HepG2 (cell line): ENCODE results near the gene TCAIM. TPM values are rescaled to one million over a fixed set of nuclear protein-coding genes. Genes with fewer than 3 reads are reported as not detected.

Experiments
- DR1 ChIP-seq: sonication (generic); formaldehyde crosslinking; IDR thresholded peaks from 2 replicates; pipeline ENCODE4 v1.8.0; 2021; ENCODE audit warnings: mild to moderate bottlenecking, missing genetic modification reagents, inconsistent platforms
- FIP1L1 ChIP-seq: fragments of 200-400 bp; formaldehyde crosslinking; IDR thresholded peaks from 2 replicates; pipeline ENCODE4 v1.6.1; 2018; ENCODE audit warnings: low read depth, mild to moderate bottlenecking, low read length, moderate library complexity, borderline replicate concordance; ENCODE audit not compliant: insufficient read depth
- IRX3 ChIP-seq: sonication (generic); formaldehyde crosslinking; IDR thresholded peaks from 2 replicates; pipeline ENCODE4 v1.8.1; 2023; ENCODE audit warnings: mild to moderate bottlenecking, low read depth, missing genetic modification reagents, borderline replicate concordance
- KDM5A ChIP-seq: fragments of 200-600 bp; sonication (generic); IDR thresholded peaks from 2 replicates; pipeline ENCODE4 v1.7.0; 2018; ENCODE audit warnings: antibody characterized with exemption, mild to moderate bottlenecking, low read length, borderline replicate concordance
- RARG ChIP-seq: sonication (generic); formaldehyde crosslinking; IDR thresholded peaks from 2 replicates; pipeline ENCODE4 v1.4.0; 2020; ENCODE audit warnings: low read depth, mild to moderate bottlenecking, missing genetic modification reagents
- ZEB1 ChIP-seq: IDR thresholded peaks from 2 replicates; pipeline ENCODE4 v1.6.1; 2012; ENCODE audit warnings: mild to moderate bottlenecking, low read depth, inconsistent platforms; ENCODE audit not compliant: insufficient replicate concordance
- ZFP62 ChIP-seq: sonication (generic); formaldehyde crosslinking; IDR thresholded peaks from 2 replicates; pipeline ENCODE4 v1.4.0; 2020; ENCODE audit warnings: missing genetic modification reagents
- ZNF207 ChIP-seq: fragments of 450-650 bp; IDR thresholded peaks from 2 replicates; pipeline ENCODE4 v1.6.1; 2016; ENCODE audit warnings: antibody characterized with exemption, borderline replicate concordance
- ZNF768 ChIP-seq: sonication (generic); formaldehyde crosslinking; IDR thresholded peaks from 2 replicates; pipeline ENCODE4 v1.4.0; 2020; ENCODE audit warnings: missing genetic modification reagents
- ZNF773 ChIP-seq: sonication (generic); formaldehyde crosslinking; IDR thresholded peaks from 2 replicates; pipeline ENCODE4 v1.4.0; 2020; ENCODE audit warnings: missing genetic modification reagents, borderline replicate concordance
- polyA plus RNA-seq, 8 experiments: library from polyadenylated mRNA; depleted of rRNA in 3 of 8; stranded (reverse) in 7 of 8; unstranded in 1 of 8; fragments of >200 nt; fragmentation: Illumina TruSeq in 4 of 8; extraction: Trizol in 4 of 8; gene quantifications; 2 replicates each; pipeline versions ENCODE4 v1.2.1 to v1.2.3, GENCODE V29; 2011 to 2016; ENCODE audit warnings: low read depth in 4 of 8, missing spikeins in 1 of 8, mixed read lengths in 1 of 8; ENCODE audit not compliant: insufficient read depth in 1 of 8
- total RNA-seq, 5 experiments: library from RNA; depleted of rRNA; stranded (reverse); fragments of >200 nt; fragmentation: Illumina TruSeq; extraction: Trizol; gene quantifications; 2 replicates each; pipeline ENCODE4 v1.2.3, GENCODE V29; 2016; ENCODE audit warnings: low read depth in 1 of 5
- TF ChIP-seq, protein P1 (sequence below): sonication (generic); formaldehyde crosslinking; IDR thresholded peaks from 2 replicates; pipeline ENCODE4 v1.8.1; 2023; ENCODE audit warnings: mild to moderate bottlenecking, inconsistent platforms, moderate library complexity, missing genetic modification reagents, borderline replicate concordance
- TF ChIP-seq, protein P2 (sequence below): IDR thresholded peaks from 2 replicates; pipeline ENCODE4 v1.6.1; 2016
- TF ChIP-seq, protein P3 (sequence below): sonication (generic); formaldehyde crosslinking; IDR thresholded peaks from 2 replicates; pipeline ENCODE4 v1.4.0; 2020; ENCODE audit warnings: missing genetic modification reagents, borderline replicate concordance
- TF ChIP-seq, protein P4 (sequence below): sonication (generic); formaldehyde crosslinking; IDR thresholded peaks from 2 replicates; pipeline ENCODE4 v1.4.0; 2020; ENCODE audit warnings: missing genetic modification reagents
- TF ChIP-seq, protein P5 (sequence below): sonication (generic); formaldehyde crosslinking; IDR thresholded peaks from 2 replicates; pipeline ENCODE4 v1.5.0; 2020; ENCODE audit warnings: missing genetic modification reagents
- TF ChIP-seq, protein P6 (sequence below): sonication (generic); formaldehyde crosslinking; IDR thresholded peaks from 2 replicates; pipeline ENCODE4 v1.5.1; 2020; ENCODE audit warnings: mild to moderate bottlenecking, moderate library complexity, missing genetic modification reagents

The TCAIM gene
- total and polyA plus RNA-seq, 2 of the 13 experiments (the other 11 are each of a cell fraction or from before 2014, with no cell fraction given): 16.9 to 22.6 TPM

DNA sequence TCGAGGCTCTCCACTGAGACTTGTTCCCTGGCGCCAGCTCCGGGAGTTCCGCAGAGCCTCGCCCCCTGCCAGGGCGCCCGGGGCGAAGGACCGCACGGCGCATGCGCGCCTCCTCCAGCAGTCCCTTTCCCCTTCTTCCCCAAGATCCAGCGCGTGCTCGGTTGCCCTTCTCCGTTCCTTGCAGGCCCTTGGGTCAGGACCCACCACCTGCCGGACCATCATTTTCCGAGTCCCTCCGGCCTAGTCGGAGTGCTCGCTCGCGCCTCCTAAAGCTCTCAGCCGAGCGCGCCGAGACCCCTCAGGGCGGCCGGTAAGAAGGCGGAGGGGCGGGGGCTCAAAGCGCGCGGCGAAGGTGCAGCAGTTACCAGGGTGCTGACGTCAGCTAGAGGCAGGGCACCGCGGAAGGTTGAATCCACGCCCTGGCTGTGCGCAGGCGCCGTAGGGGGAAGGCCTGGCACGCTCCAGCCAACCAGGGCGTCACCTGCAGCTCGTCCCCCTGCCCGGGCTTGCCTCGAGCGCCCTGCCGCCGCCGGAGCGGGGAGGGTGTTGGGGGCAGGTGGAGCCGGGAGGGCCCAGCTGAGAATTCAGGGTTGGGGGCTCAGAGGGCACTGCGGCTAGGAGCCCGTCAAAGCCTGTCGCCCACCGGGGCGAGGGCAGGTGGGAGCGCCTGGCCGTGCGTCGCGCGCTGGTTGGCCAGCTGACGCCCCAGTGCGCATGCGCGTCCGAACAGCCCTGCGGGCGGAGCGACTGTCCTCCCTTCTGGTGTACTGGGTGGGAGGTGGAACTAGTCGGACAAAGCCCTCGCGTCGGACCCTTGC is at the start of gene TCAIM (continued):
- TF ChIP-seq, protein P1, sequence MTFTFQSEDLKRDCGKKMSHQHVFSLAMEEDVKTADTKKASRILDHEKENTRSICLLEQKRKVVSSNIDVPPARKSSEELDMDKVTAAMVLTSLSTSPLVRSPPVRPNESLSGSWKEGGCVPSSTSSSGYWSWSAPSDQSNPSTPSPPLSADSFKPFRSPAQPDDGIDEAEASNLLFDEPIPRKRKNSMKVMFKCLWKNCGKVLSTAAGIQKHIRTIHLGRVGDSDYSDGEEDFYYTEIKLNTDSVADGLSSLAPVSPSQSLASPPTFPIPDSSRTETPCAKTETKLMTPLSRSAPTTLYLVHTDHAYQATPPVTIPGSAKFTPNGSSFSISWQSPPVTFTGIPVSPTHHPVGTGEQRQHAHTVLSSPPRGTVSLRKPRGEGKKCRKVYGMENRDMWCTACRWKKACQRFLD (CRISPR knock-in tag): peak; percentile 93; the same call in 1 of the 2 replicates
- TF ChIP-seq, protein P2, sequence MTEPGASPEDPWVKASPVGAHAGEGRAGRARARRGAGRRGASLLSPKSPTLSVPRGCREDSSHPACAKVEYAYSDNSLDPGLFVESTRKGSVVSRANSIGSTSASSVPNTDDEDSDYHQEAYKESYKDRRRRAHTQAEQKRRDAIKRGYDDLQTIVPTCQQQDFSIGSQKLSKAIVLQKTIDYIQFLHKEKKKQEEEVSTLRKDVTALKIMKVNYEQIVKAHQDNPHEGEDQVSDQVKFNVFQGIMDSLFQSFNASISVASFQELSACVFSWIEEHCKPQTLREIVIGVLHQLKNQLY (CRISPR knock-in tag): peak; percentile 48
- TF ChIP-seq IRX3 (CRISPR knock-in tag) (peak; percentile 97), FIP1L1 (no peak), ZNF768 (CRISPR knock-in tag) (peak; percentile 72), ZNF207 (no peak), KDM5A (no peak; the same call in 1 of the 2 replicates), ZNF773 (no peak), ZFP62 (CRISPR knock-in tag) (no peak), ZEB1 (peak; percentile 22), RARG (CRISPR knock-in tag) (peak; percentile 78; the same call in 1 of the 2 replicates), DR1 (CRISPR knock-in tag) (peak; percentile 86)
- TF ChIP-seq, protein P3, sequence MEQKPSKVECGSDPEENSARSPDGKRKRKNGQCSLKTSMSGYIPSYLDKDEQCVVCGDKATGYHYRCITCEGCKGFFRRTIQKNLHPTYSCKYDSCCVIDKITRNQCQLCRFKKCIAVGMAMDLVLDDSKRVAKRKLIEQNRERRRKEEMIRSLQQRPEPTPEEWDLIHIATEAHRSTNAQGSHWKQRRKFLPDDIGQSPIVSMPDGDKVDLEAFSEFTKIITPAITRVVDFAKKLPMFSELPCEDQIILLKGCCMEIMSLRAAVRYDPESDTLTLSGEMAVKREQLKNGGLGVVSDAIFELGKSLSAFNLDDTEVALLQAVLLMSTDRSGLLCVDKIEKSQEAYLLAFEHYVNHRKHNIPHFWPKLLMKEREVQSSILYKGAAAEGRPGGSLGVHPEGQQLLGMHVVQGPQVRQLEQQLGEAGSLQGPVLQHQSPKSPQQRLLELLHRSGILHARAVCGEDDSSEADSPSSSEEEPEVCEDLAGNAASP (CRISPR knock-in tag): peak; percentile 61
- TF ChIP-seq, protein P4, sequence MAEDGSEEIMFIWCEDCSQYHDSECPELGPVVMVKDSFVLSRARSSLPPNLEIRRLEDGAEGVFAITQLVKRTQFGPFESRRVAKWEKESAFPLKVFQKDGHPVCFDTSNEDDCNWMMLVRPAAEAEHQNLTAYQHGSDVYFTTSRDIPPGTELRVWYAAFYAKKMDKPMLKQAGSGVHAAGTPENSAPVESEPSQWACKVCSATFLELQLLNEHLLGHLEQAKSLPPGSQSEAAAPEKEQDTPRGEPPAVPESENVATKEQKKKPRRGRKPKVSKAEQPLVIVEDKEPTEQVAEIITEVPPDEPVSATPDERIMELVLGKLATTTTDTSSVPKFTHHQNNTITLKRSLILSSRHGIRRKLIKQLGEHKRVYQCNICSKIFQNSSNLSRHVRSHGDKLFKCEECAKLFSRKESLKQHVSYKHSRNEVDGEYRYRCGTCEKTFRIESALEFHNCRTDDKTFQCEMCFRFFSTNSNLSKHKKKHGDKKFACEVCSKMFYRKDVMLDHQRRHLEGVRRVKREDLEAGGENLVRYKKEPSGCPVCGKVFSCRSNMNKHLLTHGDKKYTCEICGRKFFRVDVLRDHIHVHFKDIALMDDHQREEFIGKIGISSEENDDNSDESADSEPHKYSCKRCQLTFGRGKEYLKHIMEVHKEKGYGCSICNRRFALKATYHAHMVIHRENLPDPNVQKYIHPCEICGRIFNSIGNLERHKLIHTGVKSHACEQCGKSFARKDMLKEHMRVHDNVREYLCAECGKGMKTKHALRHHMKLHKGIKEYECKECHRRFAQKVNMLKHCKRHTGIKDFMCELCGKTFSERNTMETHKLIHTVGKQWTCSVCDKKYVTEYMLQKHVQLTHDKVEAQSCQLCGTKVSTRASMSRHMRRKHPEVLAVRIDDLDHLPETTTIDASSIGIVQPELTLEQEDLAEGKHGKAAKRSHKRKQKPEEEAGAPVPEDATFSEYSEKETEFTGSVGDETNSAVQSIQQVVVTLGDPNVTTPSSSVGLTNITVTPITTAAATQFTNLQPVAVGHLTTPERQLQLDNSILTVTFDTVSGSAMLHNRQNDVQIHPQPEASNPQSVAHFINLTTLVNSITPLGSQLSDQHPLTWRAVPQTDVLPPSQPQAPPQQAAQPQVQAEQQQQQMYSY: peak; percentile 70
- TF ChIP-seq, protein P5, sequence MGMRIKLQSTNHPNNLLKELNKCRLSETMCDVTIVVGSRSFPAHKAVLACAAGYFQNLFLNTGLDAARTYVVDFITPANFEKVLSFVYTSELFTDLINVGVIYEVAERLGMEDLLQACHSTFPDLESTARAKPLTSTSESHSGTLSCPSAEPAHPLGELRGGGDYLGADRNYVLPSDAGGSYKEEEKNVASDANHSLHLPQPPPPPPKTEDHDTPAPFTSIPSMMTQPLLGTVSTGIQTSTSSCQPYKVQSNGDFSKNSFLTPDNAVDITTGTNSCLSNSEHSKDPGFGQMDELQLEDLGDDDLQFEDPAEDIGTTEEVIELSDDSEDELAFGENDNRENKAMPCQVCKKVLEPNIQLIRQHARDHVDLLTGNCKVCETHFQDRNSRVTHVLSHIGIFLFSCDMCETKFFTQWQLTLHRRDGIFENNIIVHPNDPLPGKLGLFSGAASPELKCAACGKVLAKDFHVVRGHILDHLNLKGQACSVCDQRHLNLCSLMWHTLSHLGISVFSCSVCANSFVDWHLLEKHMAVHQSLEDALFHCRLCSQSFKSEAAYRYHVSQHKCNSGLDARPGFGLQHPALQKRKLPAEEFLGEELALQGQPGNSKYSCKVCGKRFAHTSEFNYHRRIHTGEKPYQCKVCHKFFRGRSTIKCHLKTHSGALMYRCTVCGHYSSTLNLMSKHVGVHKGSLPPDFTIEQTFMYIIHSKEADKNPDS (CRISPR knock-in tag): peak; percentile 97
- TF ChIP-seq, protein P6, sequence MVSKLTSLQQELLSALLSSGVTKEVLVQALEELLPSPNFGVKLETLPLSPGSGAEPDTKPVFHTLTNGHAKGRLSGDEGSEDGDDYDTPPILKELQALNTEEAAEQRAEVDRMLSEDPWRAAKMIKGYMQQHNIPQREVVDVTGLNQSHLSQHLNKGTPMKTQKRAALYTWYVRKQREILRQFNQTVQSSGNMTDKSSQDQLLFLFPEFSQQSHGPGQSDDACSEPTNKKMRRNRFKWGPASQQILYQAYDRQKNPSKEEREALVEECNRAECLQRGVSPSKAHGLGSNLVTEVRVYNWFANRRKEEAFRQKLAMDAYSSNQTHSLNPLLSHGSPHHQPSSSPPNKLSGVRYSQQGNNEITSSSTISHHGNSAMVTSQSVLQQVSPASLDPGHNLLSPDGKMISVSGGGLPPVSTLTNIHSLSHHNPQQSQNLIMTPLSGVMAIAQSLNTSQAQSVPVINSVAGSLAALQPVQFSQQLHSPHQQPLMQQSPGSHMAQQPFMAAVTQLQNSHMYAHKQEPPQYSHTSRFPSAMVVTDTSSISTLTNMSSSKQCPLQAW (CRISPR knock-in tag): peak; percentile 96
